Hematopoietic multipotent progenitor cell treated with erythropoietin and hydrocortisone succinate and interleukin-3 and kit ligand, for 8 days (in vitro differentiated cells): ENCODE results near the gene DOP1B.
"Not testable (repeated sequence)": the region's sequence is repeated elsewhere in the genome, so short reads cannot be mapped to it uniquely, and the experiment has no call there.

Experiments used
- DNase-seq: peaks from one replicate; pipeline ENCODE4 v3.0.0-alpha.2; 2015

Gene DOP1B

GRCh38 chr21:36174780-36175179 is 18.2 kb downstream of the DOP1B start:
- no peak for DNase-seq

GRCh38 chr21:36175771-36176565 is 19.3 kb downstream of the DOP1B start:
- DNase-seq: no peak

- DNase-seq: no peak
Observed at GRCh38 chr21:36178349-36178748, 21.7 kb downstream of the DOP1B start.

GRCh38 chr21:36179145-36179544 is 22.5 kb downstream of the DOP1B start:
- no peak for DNase-seq

GRCh38 chr21:36180963-36181362 is 24.3 kb downstream of the DOP1B start:
- no peak for DNase-seq

GRCh38 chr21:36183144-36183795 is 26.6 kb downstream of the DOP1B start:
- no peak for DNase-seq

GRCh38 chr21:36184545-36184944 is 27.9 kb downstream of the DOP1B start:
- DNase-seq: no peak

- no peak for DNase-seq
Observed at GRCh38 chr21:36185523-36185922, 28.9 kb downstream of the DOP1B start.

- DNase-seq: no peak
Observed at GRCh38 chr21:36186081-36186480, 29.5 kb downstream of the DOP1B start.

GRCh38 chr21:36186506-36187399 is 30.1 kb downstream of the DOP1B start:
- no peak for DNase-seq

- DNase-seq: no peak
Observed at GRCh38 chr21:36188081-36188681, 31.6 kb downstream of the DOP1B start.

GRCh38 chr21:36188937-36189336 is 32.3 kb downstream of the DOP1B start:
- DNase-seq: no peak

GRCh38 chr21:36190736-36191135 is 34.1 kb downstream of the DOP1B start:
- DNase-seq: no peak

GRCh38 chr21:36193200-36193599 is 36.6 kb downstream of the DOP1B start:
- DNase-seq: no peak

GRCh38 chr21:36194024-36194423 is 37.4 kb downstream of the DOP1B start:
- DNase-seq: no peak

- DNase-seq: no peak
Observed at GRCh38 chr21:36195613-36196012, 39.0 kb downstream of the DOP1B start.

- no peak for DNase-seq
Observed at GRCh38 chr21:36199021-36199420, 42.4 kb downstream of the DOP1B start.

GRCh38 chr21:36199575-36199974 is 43.0 kb downstream of the DOP1B start:
- DNase-seq: not testable (repeated sequence)

- DNase-seq: no peak
Observed at GRCh38 chr21:36200081-36200561, 43.5 kb downstream of the DOP1B start.

GRCh38 chr21:36202726-36203602 is 46.3 kb downstream of the DOP1B start:
- no peak for DNase-seq

- no peak for DNase-seq
Observed at GRCh38 chr21:36203603-36203889, 46.9 kb downstream of the DOP1B start.

GRCh38 chr21:36204980-36205379 is 48.4 kb downstream of the DOP1B start:
- no peak for DNase-seq
